Stomach (tissue), 4 donors: ENCODE results near the gene NREP.

ENCODE experiments used
- CTCF ChIP-seq, 7 experiments: fragments of 450-650 bp in 4 of 7; fragments of 200-600 bp in 3 of 7; sonication (generic) in 3 of 7; IDR thresholded peaks; one replicate each; pipeline ENCODE4 v1.5.1; 2016 to 2019; ENCODE audit warnings: antibody characterized with exemption in 7 of 7, control low read depth in 2 of 7, mild to moderate bottlenecking in 1 of 7
- POLR2A ChIP-seq, 4 donors: fragments of 450-650 bp; IDR thresholded peaks; one replicate each; pipeline ENCODE4 v1.6.1; 2016; ENCODE audit warnings: antibody characterized with exemption in 4 of 4, control low read depth in 2 of 4, mild to moderate bottlenecking in 1 of 4, moderate library complexity in 1 of 4

- no peak for TF ChIP-seq CTCF (IDR thresholded peaks at IDR 0.05)
- no peak for TF ChIP-seq POLR2A (IDR thresholded peaks at IDR 0.05)
Observed at GRCh38 chr5:111739416-111739815, 17.6 kb downstream of the NREP start.
